Stimulated activated effector memory CD8-positive, alpha-beta T cell treated with anti-CD3 and anti-CD28 coated beads, Interleukin-12 subunit alpha, Interleukin-12 subunit beta, amount 100 ng/mL, for 72 hours (primary cell): ENCODE results near the gene DDX59.
A peak's percentile ranks its signal among the peaks of the same experiment; 100 is the strongest.

Source experiments
- ATAC-seq: fragments of 150-1000 bp; cut with Tn5 transposase; 2 replicates; pipeline ENCODE4 v1.10.0; 2021
- DNase-seq, 2 donors: peaks; one replicate each; pipeline ENCODE4 v3.0.0; 2021 to 2022; ENCODE audit warnings: low spot score in 2 of 2
- H3K27ac Mint-ChIP-seq: one replicate; pipeline ENCODE4 v1.8.0; 2022; ENCODE audit warnings: mild to moderate bottlenecking, mixed read lengths
- H3K36me3 Mint-ChIP-seq: one replicate; pipeline ENCODE4 v1.8.0; 2022; ENCODE audit warnings: mild to moderate bottlenecking, mixed read lengths
- H3K4me1 Mint-ChIP-seq: one replicate; pipeline ENCODE4 v1.8.0; 2022; ENCODE audit warnings: mixed read lengths
- H3K4me3 Mint-ChIP-seq: one replicate; pipeline ENCODE4 v1.8.0; 2022; ENCODE audit warnings: mild to moderate bottlenecking, mixed read lengths
- H3K9me3 Mint-ChIP-seq: one replicate; pipeline ENCODE4 v1.8.0; 2022; ENCODE audit warnings: mixed read lengths

The DDX59 gene

DNA sequence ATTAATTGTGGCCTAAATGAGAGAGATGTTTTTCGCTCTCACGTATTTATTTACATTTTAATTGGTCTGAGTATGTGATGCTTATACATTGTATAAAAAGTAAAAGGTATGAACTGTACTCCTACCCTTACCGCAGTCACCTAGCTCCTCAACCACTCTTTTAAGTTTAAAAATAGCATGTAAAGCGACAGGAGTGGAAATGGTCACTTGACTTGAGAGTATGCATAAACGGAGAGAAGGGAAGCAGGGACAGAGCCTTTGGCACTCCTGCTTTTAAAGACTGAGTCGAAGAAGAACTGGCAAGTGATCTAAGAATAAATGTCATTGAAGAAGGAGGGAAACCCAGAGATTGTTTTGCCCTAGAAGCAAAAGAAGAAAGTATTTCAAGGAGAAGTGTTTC lies 11.5 kb upstream of the DDX59 start:
- no peaks in the 10 kb centered on the region for H3K36me3 Mint-ChIP-seq
- no peak overlapping the region for H3K27ac Mint-ChIP-seq
- ATAC-seq = no peak
- H3K4me3 Mint-ChIP-seq = no peak overlapping the region
- H3K4me1 Mint-ChIP-seq = no peaks in the 10 kb centered on the region
- no peaks in the 10 kb centered on the region for H3K9me3 Mint-ChIP-seq
- no peak for DNase-seq

- Mint-ChIP-seq H3K9me3 (no peaks in the 10 kb centered on the region), H3K4me3 (no peak overlapping the region), H3K4me1 (peaks cover 11% of the 10 kb centered on the region), H3K27ac (no peak overlapping the region), H3K36me3 (no peaks in the 10 kb centered on the region)
- DNase-seq (no peak), ATAC-seq (no peak)
Measured at GRCh38 chr1:200676829-200677228, 7.1 kb upstream of the DDX59 start.

DNA sequence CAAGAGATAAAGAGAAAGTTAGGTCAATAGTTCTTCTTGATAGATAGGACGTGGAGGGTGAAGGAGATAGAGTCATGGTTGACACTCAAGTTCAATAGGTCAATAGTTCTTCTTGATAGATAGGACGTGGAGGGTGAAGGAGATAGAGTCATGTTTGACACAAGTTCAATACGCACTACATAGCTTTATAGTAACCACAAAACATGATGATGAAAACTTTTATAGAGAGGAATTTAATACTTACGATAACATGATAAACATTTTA lies 5.8 kb upstream of the DDX59 start:
- H3K4me1 Mint-ChIP-seq = peaks cover 21% of the 10 kb centered on the region
- peaks cover 3% of the 10 kb centered on the region for H3K36me3 Mint-ChIP-seq
- H3K27ac Mint-ChIP-seq = no peak overlapping the region
- no peak for DNase-seq
- ATAC-seq = no peak
- no peak overlapping the region for H3K4me3 Mint-ChIP-seq
- H3K9me3 Mint-ChIP-seq = no peaks in the 10 kb centered on the region

DNA sequence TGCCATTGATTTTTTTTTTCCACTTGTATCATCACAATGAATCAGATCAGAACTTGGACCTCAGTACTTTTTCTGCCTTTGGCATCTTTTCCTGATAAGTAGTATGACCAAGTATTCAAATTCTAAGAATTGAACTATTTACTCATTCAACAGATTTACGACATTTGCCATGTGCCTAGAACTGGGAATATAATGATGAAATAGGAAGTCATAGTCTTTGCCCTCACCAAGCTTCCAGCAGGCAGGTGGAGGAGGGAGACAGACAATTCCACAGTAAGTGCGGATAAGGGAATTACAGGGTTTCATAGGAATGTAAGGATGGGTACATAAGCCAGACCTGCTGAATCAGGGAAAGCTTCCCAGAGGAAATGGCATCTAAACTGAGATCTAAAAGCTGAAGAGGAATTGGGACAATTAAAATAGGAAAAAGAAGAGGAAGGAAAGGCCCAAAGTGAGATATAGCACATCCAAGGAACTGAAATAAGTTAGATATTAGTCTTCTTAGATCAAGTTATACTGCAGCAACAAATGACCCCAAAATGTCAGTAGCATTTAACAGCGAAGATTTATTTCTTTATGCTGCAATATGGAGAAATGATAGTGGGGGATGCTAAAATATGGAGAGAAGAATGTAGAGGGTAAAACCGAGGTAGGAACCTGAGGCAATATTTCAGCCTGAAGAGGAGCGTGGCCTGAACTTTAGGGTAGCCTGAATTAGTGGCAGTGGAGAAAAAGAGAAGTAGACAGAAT lies 5.3 kb upstream of the DDX59 start:
- Mint-ChIP-seq H3K9me3 (no peaks in the 10 kb centered on the region), H3K4me1 (peaks cover 22% of the 10 kb centered on the region), H3K36me3 (peaks cover 8% of the 10 kb centered on the region), H3K27ac (peak overlapping the region; percentile 10), H3K4me3 (no peak overlapping the region)
- no peak for DNase-seq
- ATAC-seq = no peak

- peaks cover 22% of the 10 kb centered on the region for H3K4me1 Mint-ChIP-seq
- peaks cover 11% of the 10 kb centered on the region for H3K36me3 Mint-ChIP-seq
- ATAC-seq = no peak
- DNase-seq = no peak
- no peaks in the 10 kb centered on the region for H3K9me3 Mint-ChIP-seq
- no peak overlapping the region for H3K27ac Mint-ChIP-seq
- no peak overlapping the region for H3K4me3 Mint-ChIP-seq
Measured at GRCh38 chr1:200673952-200674823, 4.5 kb upstream of the DDX59 start.

- DNase-seq = no peak
- no peaks in the 10 kb centered on the region for H3K9me3 Mint-ChIP-seq
- H3K4me3 Mint-ChIP-seq = peak overlapping the region; percentile 92
- peaks cover 33% of the 10 kb centered on the region for H3K4me1 Mint-ChIP-seq
- H3K36me3 Mint-ChIP-seq = peaks cover 14% of the 10 kb centered on the region
- H3K27ac Mint-ChIP-seq = no peak overlapping the region
- no peak for ATAC-seq
Measured at GRCh38 chr1:200671235-200671786, 1.6 kb upstream of the DDX59 start.

GRCh38 chr1:200670242-200671118 lies 773 bp upstream of the DDX59 start:
- no peaks in the 10 kb centered on the region for H3K9me3 Mint-ChIP-seq
- DNase-seq = no peak
- peak overlapping the region; percentile 98 for H3K27ac Mint-ChIP-seq
- peak; percentile 3 for ATAC-seq
- H3K4me3 Mint-ChIP-seq = peak overlapping the region; percentile 92
- H3K4me1 Mint-ChIP-seq = peaks cover 41% of the 10 kb centered on the region
- peaks cover 22% of the 10 kb centered on the region for H3K36me3 Mint-ChIP-seq

DNA sequence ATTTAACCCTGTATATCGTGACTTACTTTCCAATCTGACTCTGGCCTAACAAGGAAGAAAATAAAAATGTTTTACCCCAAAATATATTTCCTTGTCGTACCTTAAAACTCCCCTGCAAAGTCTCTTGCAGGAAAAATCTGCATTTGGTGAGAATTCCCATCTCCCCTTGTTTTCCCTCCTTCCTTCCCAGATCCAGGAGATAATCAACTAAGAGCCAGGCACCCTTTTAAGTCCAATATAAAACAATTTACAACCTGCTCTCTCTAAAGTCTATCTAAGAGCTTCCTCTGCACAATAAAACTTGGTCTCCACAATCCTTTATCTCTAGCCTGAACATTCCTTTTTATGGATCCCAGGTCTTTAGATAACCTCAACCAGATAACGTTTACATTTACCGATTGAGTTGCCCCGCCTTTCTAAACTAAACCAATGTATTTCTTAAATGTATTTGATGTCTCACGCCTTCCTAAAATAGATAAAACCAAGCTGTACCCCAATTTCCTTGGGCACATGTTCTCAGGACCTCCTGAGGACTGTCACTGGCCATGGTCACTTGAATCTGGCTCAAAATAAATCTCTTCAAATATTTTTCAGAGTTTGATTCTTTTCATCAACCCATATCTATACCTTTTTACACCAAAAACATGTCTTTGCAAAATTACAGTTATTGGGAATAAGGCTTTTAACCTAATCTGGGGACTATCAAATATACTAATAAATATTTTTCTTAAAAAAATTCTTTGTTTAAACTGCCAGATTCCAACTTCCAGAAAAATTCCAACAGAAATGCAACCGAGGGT lies 993 bp downstream of the DDX59 start:
- Mint-ChIP-seq H3K9me3 (no peaks in the 10 kb centered on the region), H3K4me3 (peak overlapping the region; percentile 92), H3K27ac (peak overlapping the region; percentile 98), H3K36me3 (peaks cover 40% of the 10 kb centered on the region), H3K4me1 (peaks cover 44% of the 10 kb centered on the region)
- no peak for DNase-seq
- ATAC-seq = no peak

DNA sequence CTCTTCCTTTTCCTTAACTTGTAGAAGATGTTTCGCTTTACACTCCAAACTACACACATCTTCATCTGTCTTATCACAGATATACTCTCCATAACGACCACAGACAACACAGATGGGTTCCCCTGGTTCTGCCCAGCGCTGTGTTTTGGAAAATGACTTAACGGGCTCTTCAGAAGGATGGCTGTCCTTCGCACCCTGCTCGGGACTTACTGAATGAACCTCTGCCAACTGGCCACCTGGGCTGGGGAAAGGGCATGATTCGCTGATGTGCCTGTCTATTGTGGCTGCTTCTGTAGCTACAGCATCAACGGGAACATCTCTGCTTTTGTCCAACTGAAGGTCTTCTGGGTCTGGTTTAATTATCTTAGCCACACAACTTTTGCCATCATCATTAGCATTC lies 3.4 kb downstream of the DDX59 start:
- DNase-seq (no peak), ATAC-seq (no peak)
- Mint-ChIP-seq H3K4me1 (peaks cover 48% of the 10 kb centered on the region), H3K4me3 (no peak overlapping the region), H3K27ac (peak overlapping the region; percentile 18), H3K36me3 (peaks cover 64% of the 10 kb centered on the region), H3K9me3 (no peaks in the 10 kb centered on the region)

- ATAC-seq (no peak), DNase-seq (no peak)
- Mint-ChIP-seq H3K9me3 (no peaks in the 10 kb centered on the region), H3K36me3 (peaks cover 67% of the 10 kb centered on the region), H3K4me3 (no peak overlapping the region), H3K4me1 (peaks cover 46% of the 10 kb centered on the region), H3K27ac (peak overlapping the region; percentile 18)
Measured at GRCh38 chr1:200665861-200666260, 3.8 kb downstream of the DDX59 start.

- Mint-ChIP-seq H3K27ac (peak overlapping the region; percentile 37), H3K4me3 (no peak overlapping the region)
- ATAC-seq = no peak
Measured at GRCh38 chr1:200660719-200661118, 9.0 kb downstream of the DDX59 start.

DNA sequence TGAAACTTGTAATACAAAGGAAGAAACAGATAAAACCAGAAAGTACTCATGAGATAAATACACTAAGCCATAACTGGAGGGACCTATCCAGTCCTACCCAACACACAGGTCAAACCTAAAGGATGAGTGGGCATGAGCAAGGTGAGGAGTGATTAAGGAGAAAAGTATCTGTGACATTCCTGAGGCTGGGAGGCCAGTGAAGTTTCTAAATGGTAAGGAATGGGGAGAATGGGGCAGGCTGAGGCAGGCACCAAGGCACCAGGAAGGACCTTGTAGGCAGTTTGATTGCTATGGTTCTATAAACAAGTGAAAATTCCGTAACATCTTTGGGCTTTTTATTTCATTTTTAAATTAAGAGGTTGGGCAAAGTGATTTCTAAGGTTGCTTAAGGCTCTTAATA lies 10.4 kb downstream of the DDX59 start:
- Mint-ChIP-seq H3K27ac (peak overlapping the region; percentile 0), H3K4me1 (peaks cover 37% of the 10 kb centered on the region), H3K36me3 (peaks cover 97% of the 10 kb centered on the region), H3K4me3 (no peak overlapping the region), H3K9me3 (no peaks in the 10 kb centered on the region)
- ATAC-seq (no peak), DNase-seq (no peak)

More at GRCh38 chr1:200660719-200661118, 9.0 kb downstream of the DDX59 start:
- Mint-ChIP-seq H3K36me3 (peaks cover 97% of the 10 kb centered on the region), H3K9me3 (no peaks in the 10 kb centered on the region), H3K4me1 (peaks cover 33% of the 10 kb centered on the region)
- DNase-seq = no peak

DNA sequence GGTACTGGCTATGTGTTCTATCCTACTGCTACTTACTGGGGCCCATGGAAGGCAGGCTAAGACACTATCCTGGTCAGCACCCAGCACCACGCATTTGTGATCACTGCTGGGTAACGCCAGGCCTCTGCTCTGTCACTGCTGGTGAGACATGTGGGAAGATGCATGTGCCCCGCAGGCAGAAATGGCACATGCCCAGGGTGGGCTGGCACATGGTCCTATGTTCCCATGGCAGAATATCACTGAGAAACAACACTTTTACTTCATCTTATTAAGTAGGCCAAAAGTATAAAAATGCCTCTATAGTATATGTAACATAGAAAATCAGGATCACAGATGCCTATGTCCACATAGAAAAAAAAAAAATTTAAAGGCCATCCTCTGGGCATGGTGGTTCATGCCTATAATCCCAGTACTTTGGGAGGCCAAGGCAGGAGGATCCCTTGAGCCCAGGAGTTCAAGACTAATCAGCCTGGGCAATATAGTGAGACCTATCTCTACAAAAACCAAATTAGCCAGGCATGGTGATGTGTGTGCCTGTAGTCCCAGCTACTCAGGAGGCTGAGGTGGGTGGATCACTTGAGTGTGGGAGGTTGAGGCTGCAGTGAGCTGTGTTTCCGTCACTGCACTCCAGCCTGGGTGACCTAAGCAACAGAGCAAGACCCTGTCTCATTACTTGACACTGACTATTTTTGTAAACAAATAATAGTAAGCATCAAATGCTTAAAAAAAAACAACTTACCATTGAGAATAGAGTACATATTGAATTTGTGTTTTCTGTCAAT lies 11.5 kb downstream of the DDX59 start:
- no peak for ATAC-seq
- no peak overlapping the region for H3K27ac Mint-ChIP-seq

GRCh38 chr1:200654660-200655059 lies 15.0 kb downstream of the DDX59 start:
- ATAC-seq (peak; percentile 69), DNase-seq (no peak)
- H3K27ac Mint-ChIP-seq = peak overlapping the region; percentile 79
- H3K4me3 Mint-ChIP-seq = no peak overlapping the region
- peaks cover 88% of the 10 kb centered on the region for H3K36me3 Mint-ChIP-seq
- H3K4me1 Mint-ChIP-seq = peaks cover 39% of the 10 kb centered on the region
- H3K9me3 Mint-ChIP-seq = no peaks in the 10 kb centered on the region

More for the DNA sequence above, 11.5 kb downstream of the DDX59 start:
- Mint-ChIP-seq H3K4me1 (peaks cover 40% of the 10 kb centered on the region), H3K4me3 (no peak overlapping the region), H3K36me3 (peaks cover 97% of the 10 kb centered on the region), H3K9me3 (no peaks in the 10 kb centered on the region)
- no peak for DNase-seq
